ENCODE measurements around the gene AFF2. TPM values are rescaled to one million over a fixed set of nuclear protein-coding genes. Genes with fewer than 3 reads are reported as not detected.

The AFF2 gene
- total RNA-seq: 1 to 10 TPM in 4 of 5 donors, under 1 TPM in 1; 0.95 to 4.1 (median 2.3) TPM
- 2.9 TPM for total RNA-seq (2013)
- 1.1 to 7.3 (median 3.4) reads per million in 29 experiments for total RNA-seq

GRCh38 chrX:148500423-148501385 is at the start of gene AFF2:
Gene AFF2, plus strand, starts transcription at chrX:148500617. Its CDS starts 481 bp downstream, at chrX:148501098.
- whole genome bisulfite sequencing (ENCODE audit: insufficient coverage): under 1% methylated on average over 69 of the region's 115 CpGs
- H3K27ac Mint-ChIP-seq: no peak within 1 kb of the TSS
- no peaks in the 10 kb centered on the region for H3K36me3 Mint-ChIP-seq
- Histone ChIP-seq H3K9me3 (no peaks in the 10 kb centered on the region), H3K27me3 (replicated peaks in 1 of 2; ENCODE audit: control insufficient read depth in 2 of 2, extremely low read depth in 1 of 2, insufficient read depth in 2 of 2, low read length in 1 of 2) (peaks cover 0 to 26% of the 10 kb centered on the region in 2 experiments), H3K27ac (ENCODE audit: low read length) (no peak within 1 kb of the TSS), H3K4me1 (ENCODE audit: control insufficient read depth in 1 of 2, extremely low read depth in 1 of 2, insufficient read depth in 2 of 2, low read length in 2 of 2) (peaks cover 0 to 17% of the 10 kb centered on the region in 2 experiments), H3K36me3 (ENCODE audit: control insufficient read depth in 2 of 2, extremely low read depth in 1 of 2, insufficient read depth in 1 of 2, low read length in 1 of 2) (no peaks in the 10 kb centered on the region), H3K4me3 (ENCODE audit: control insufficient read depth in 1 of 2, extremely low read depth in 1 of 2, low read length in 1 of 2) (peak within 1 kb of the TSS; percentile 49 to 68)
- ChIA-PET CTCF (interaction anchor here in 1 of 2 donors (0.6 kb wide), 1 partner anchor 1005 kb away, joined by 6 read pairs; no protein-coding TSS in a partner anchor), POLR2A (no interaction called here)
- H3K27me3 Mint-ChIP-seq: peaks cover 4 to 31% of the 10 kb centered on the region in 2 donors
- H3K4me1 Mint-ChIP-seq: peaks cover 8 to 14% (median 11%) of the 10 kb centered on the region in 3 donors
- no peaks in the 10 kb centered on the region for H3K9me3 Mint-ChIP-seq
- peak; percentile 63 to 67 (median 66) for ATAC-seq (replicated peaks in 1 of 4)
- H3K4me3 Mint-ChIP-seq: peak within 1 kb of the TSS; percentile 77 to 87 (median 83)
- DNase-seq: peak in 23 of 35 experiments; percentile 4 to 60 (median 26)

GRCh38 chrX:148457279-148457678 is 43.1 kb upstream of the AFF2 start:
- ATAC-seq (replicated peaks in 1 of 4) (no peak), DNase-seq (no peak)
- no peaks in the 10 kb centered on the region for H3K9me3 Mint-ChIP-seq
- no peaks in the 10 kb centered on the region for H3K27me3 ChIP-seq (replicated peaks in 1 of 2; ENCODE audit: control insufficient read depth in 2 of 2, extremely low read depth in 1 of 2, insufficient read depth in 2 of 2, low read length in 1 of 2)
- peaks cover 0 to 3% (median 2%) of the 10 kb centered on the region in 3 donors for H3K4me1 Mint-ChIP-seq
- H3K27ac ChIP-seq (ENCODE audit: low read length): no peak overlapping the region
- no peaks in the 10 kb centered on the region for H3K36me3 Mint-ChIP-seq
- no peak overlapping the region for H3K4me3 ChIP-seq (ENCODE audit: control insufficient read depth in 1 of 2, extremely low read depth in 1 of 2, low read length in 1 of 2)
- POLR2A ChIA-PET: no interaction called here
- no peak overlapping the region for H3K27ac Mint-ChIP-seq
- peaks cover 0 to 17% of the 10 kb centered on the region in 2 donors for H3K27me3 Mint-ChIP-seq
- WGBS (ENCODE audit: insufficient coverage): 0% methylated on average over 1 of the region's 3 CpGs
- H3K9me3 ChIP-seq: no peaks in the 10 kb centered on the region
- H3K4me3 Mint-ChIP-seq: no peak overlapping the region
- no peaks in the 10 kb centered on the region for H3K4me1 ChIP-seq (ENCODE audit: control insufficient read depth in 1 of 2, extremely low read depth in 1 of 2, insufficient read depth in 2 of 2, low read length in 2 of 2)
- CTCF ChIA-PET: no interaction called here
- H3K36me3 ChIP-seq (ENCODE audit: control insufficient read depth in 2 of 2, extremely low read depth in 1 of 2, insufficient read depth in 1 of 2, low read length in 1 of 2): no peaks in the 10 kb centered on the region

GRCh38 chrX:148459343-148459742 is 41.1 kb upstream of the AFF2 start:
- H3K4me3 ChIP-seq (ENCODE audit: control insufficient read depth in 1 of 2, extremely low read depth in 1 of 2, low read length in 1 of 2): no peak overlapping the region
- POLR2A ChIA-PET: no interaction called here
- CTCF ChIA-PET: interaction anchor here in 1 of 2 donors (0.7 kb wide), 1 partner anchor 218 kb away, joined by 10 read pairs; no protein-coding TSS in a partner anchor
- H3K4me1 Mint-ChIP-seq: peaks cover 0 to 8% (median 6%) of the 10 kb centered on the region in 3 donors
- H3K4me3 Mint-ChIP-seq: no peak overlapping the region
- ATAC-seq (replicated peaks in 1 of 4) (no peak), DNase-seq (no peak)
- H3K9me3 ChIP-seq: no peaks in the 10 kb centered on the region
- H3K27me3 Mint-ChIP-seq: peaks cover 0 to 19% of the 10 kb centered on the region in 2 donors
- H3K27ac ChIP-seq (ENCODE audit: low read length): no peak overlapping the region
- peaks cover 0 to 2% of the 10 kb centered on the region in 2 experiments for H3K4me1 ChIP-seq (ENCODE audit: control insufficient read depth in 1 of 2, extremely low read depth in 1 of 2, insufficient read depth in 2 of 2, low read length in 2 of 2)
- no peaks in the 10 kb centered on the region for H3K27me3 ChIP-seq (replicated peaks in 1 of 2; ENCODE audit: control insufficient read depth in 2 of 2, extremely low read depth in 1 of 2, insufficient read depth in 2 of 2, low read length in 1 of 2)
- WGBS (ENCODE audit: insufficient coverage): no CpG with 5 or more reads among the region's 4 CpGs
- H3K36me3 ChIP-seq (ENCODE audit: control insufficient read depth in 2 of 2, extremely low read depth in 1 of 2, insufficient read depth in 1 of 2, low read length in 1 of 2): no peaks in the 10 kb centered on the region
- H3K36me3 Mint-ChIP-seq: no peaks in the 10 kb centered on the region
- H3K9me3 Mint-ChIP-seq: no peaks in the 10 kb centered on the region
- no peak overlapping the region for H3K27ac Mint-ChIP-seq

DNA sequence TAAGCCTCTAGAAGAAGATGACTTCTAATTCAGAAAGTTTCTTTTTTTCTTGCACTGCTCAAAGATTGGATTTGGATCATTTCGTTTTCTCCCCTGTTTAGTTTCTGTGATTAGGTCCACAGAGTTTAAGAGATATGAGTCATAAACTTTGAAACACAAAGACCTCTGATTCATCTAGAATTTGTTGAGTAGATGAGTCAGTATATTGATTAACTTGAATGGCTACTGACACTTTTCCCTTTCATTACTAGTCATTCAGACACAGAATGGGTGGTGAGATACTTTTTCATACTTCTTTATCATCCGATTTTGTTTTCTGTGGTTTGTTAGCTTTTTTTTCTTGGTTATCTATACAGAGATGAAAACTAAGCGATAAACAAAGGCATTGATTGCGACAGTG is 34.1 kb upstream of the AFF2 start:
- peaks cover 0 to 4% of the 10 kb centered on the region in 2 donors for H3K27me3 Mint-ChIP-seq
- Histone ChIP-seq H3K4me3 (ENCODE audit: control insufficient read depth in 1 of 2, extremely low read depth in 1 of 2, low read length in 1 of 2) (no peak overlapping the region), H3K9me3 (no peaks in the 10 kb centered on the region), H3K4me1 (ENCODE audit: control insufficient read depth in 1 of 2, extremely low read depth in 1 of 2, insufficient read depth in 2 of 2, low read length in 2 of 2) (peaks cover 0 to 2% of the 10 kb centered on the region in 2 experiments), H3K36me3 (ENCODE audit: control insufficient read depth in 2 of 2, extremely low read depth in 1 of 2, insufficient read depth in 1 of 2, low read length in 1 of 2) (no peaks in the 10 kb centered on the region), H3K27ac (ENCODE audit: low read length) (no peak overlapping the region), H3K27me3 (replicated peaks in 1 of 2; ENCODE audit: control insufficient read depth in 2 of 2, extremely low read depth in 1 of 2, insufficient read depth in 2 of 2, low read length in 1 of 2) (no peaks in the 10 kb centered on the region)
- no peaks in the 10 kb centered on the region for H3K9me3 Mint-ChIP-seq
- no peak overlapping the region for H3K4me3 Mint-ChIP-seq
- POLR2A ChIA-PET: no interaction called here
- DNase-seq (no peak), ATAC-seq (replicated peaks in 1 of 4) (no peak)
- no CpG with 5 or more reads among the region's 4 CpGs for WGBS (ENCODE audit: insufficient coverage)
- no peaks in the 10 kb centered on the region for H3K36me3 Mint-ChIP-seq
- CTCF ChIA-PET: no interaction called here
- H3K4me1 Mint-ChIP-seq: peaks cover 0 to 10% (median 10%) of the 10 kb centered on the region in 3 donors
- H3K27ac Mint-ChIP-seq: no peak overlapping the region

DNA sequence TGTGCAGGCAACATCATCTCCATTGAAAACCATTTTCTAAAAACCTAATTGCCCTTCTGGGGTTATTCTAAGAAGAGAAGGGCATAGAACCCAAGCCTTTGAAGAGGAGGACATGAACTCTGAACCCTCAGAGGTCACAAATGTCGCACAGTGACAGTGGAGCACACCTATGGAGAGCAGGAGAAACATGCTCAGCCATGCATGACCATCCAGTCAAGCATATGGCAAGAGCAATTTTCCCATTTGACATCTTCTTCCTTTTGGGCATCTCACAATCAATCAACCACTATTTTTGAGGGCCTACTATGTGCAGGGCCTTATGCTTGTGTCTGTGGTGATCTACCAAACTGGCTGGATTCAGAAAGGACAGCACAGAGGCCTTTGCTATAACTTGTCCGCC is 30.1 kb upstream of the AFF2 start:
- ATAC-seq (replicated peaks in 1 of 4) (no peak), DNase-seq (no peak)
- Mint-ChIP-seq H3K27me3 (peaks cover 0 to 5% of the 10 kb centered on the region in 2 donors), H3K4me1 (peaks cover 0 to 7% (median 4%) of the 10 kb centered on the region in 3 donors), H3K36me3 (no peaks in the 10 kb centered on the region), H3K4me3 (no peak overlapping the region), H3K27ac (no peak overlapping the region), H3K9me3 (no peaks in the 10 kb centered on the region)
- no peak overlapping the region for H3K27ac ChIP-seq (ENCODE audit: low read length)
- H3K4me3 ChIP-seq (ENCODE audit: control insufficient read depth in 1 of 2, extremely low read depth in 1 of 2, low read length in 1 of 2): no peak overlapping the region
- no peaks in the 10 kb centered on the region for H3K27me3 ChIP-seq (replicated peaks in 1 of 2; ENCODE audit: control insufficient read depth in 2 of 2, extremely low read depth in 1 of 2, insufficient read depth in 2 of 2, low read length in 1 of 2)
- ChIA-PET POLR2A (no interaction called here), CTCF (no interaction called here)
- WGBS (ENCODE audit: insufficient coverage): no CpG with 5 or more reads among the region's 2 CpGs
- no peaks in the 10 kb centered on the region for H3K9me3 ChIP-seq
- no peaks in the 10 kb centered on the region for H3K4me1 ChIP-seq (ENCODE audit: control insufficient read depth in 1 of 2, extremely low read depth in 1 of 2, insufficient read depth in 2 of 2, low read length in 2 of 2)
- H3K36me3 ChIP-seq (ENCODE audit: control insufficient read depth in 2 of 2, extremely low read depth in 1 of 2, insufficient read depth in 1 of 2, low read length in 1 of 2): no peaks in the 10 kb centered on the region

GRCh38 chrX:148474030-148474429 is 26.4 kb upstream of the AFF2 start:
- Histone ChIP-seq H3K27me3 (replicated peaks in 1 of 2; ENCODE audit: control insufficient read depth in 2 of 2, extremely low read depth in 1 of 2, insufficient read depth in 2 of 2, low read length in 1 of 2) (no peaks in the 10 kb centered on the region), H3K27ac (ENCODE audit: low read length) (no peak overlapping the region), H3K36me3 (ENCODE audit: control insufficient read depth in 2 of 2, extremely low read depth in 1 of 2, insufficient read depth in 1 of 2, low read length in 1 of 2) (no peaks in the 10 kb centered on the region), H3K4me3 (ENCODE audit: control insufficient read depth in 1 of 2, extremely low read depth in 1 of 2, low read length in 1 of 2) (no peak overlapping the region), H3K4me1 (ENCODE audit: control insufficient read depth in 1 of 2, extremely low read depth in 1 of 2, insufficient read depth in 2 of 2, low read length in 2 of 2) (no peaks in the 10 kb centered on the region), H3K9me3 (no peaks in the 10 kb centered on the region)
- no peak overlapping the region for H3K4me3 Mint-ChIP-seq
- CTCF ChIA-PET: interaction anchor here in 1 of 2 donors (0.6 kb wide), 1 partner anchor 193 kb away, joined by 3 read pairs; no protein-coding TSS in a partner anchor
- DNase-seq (no peak), ATAC-seq (replicated peaks in 1 of 4) (no peak)
- peaks cover 4 to 13% (median 6%) of the 10 kb centered on the region in 3 donors for H3K4me1 Mint-ChIP-seq
- no peak overlapping the region for H3K27ac Mint-ChIP-seq
- no CpG with 5 or more reads among the region's 4 CpGs for WGBS (ENCODE audit: insufficient coverage)
- peaks cover 0 to 18% of the 10 kb centered on the region in 2 donors for H3K27me3 Mint-ChIP-seq
- POLR2A ChIA-PET: no interaction called here
- no peaks in the 10 kb centered on the region for H3K36me3 Mint-ChIP-seq
- H3K9me3 Mint-ChIP-seq: no peaks in the 10 kb centered on the region

Data from T-cell (primary cell).